LNCAP (cell line): ENCODE results near the gene CIART.
A peak's percentile ranks its signal among the peaks of the same experiment; 100 is the strongest.

Experiments used
- CTCF ChIP-seq: fragments of 450-650 bp; IDR thresholded peaks from 2 replicates; pipeline ENCODE4 v1.5.1; 2017; ENCODE audit warnings: mild to moderate bottlenecking

CIART gene

GRCh38 chr1:150268705-150269403, 13.5 kb upstream of the CIART start, which contains the start of gene APH1A:
Gene APH1A (minus strand): TSS chr1:150269016. CDS start chr1:150268810, 206 bp downstream.
- no peak for TF ChIP-seq CTCF

- no peak for TF ChIP-seq CTCF
These were observed 12.9 kb upstream of the CIART start for GRCh38 chr1:150269451-150269850.

GRCh38 chr1:150271291-150271959, 10.9 kb upstream of the CIART start:
- no peak for TF ChIP-seq CTCF

GRCh38 chr1:150273311-150273710, 9.0 kb upstream of the CIART start:
- TF ChIP-seq CTCF, result no peak

- no peak for TF ChIP-seq CTCF
These were observed 2.1 kb upstream of the CIART start for GRCh38 chr1:150280138-150280707.

- TF ChIP-seq CTCF, result peak; percentile 75
These were observed 1.1 kb upstream of the CIART start for GRCh38 chr1:150281221-150281757.

GRCh38 chr1:150282558-150282958, 204 bp downstream of the CIART start:
- TF ChIP-seq CTCF, result no peak
